ENCODE data around the gene SLC25A51.

DNA sequence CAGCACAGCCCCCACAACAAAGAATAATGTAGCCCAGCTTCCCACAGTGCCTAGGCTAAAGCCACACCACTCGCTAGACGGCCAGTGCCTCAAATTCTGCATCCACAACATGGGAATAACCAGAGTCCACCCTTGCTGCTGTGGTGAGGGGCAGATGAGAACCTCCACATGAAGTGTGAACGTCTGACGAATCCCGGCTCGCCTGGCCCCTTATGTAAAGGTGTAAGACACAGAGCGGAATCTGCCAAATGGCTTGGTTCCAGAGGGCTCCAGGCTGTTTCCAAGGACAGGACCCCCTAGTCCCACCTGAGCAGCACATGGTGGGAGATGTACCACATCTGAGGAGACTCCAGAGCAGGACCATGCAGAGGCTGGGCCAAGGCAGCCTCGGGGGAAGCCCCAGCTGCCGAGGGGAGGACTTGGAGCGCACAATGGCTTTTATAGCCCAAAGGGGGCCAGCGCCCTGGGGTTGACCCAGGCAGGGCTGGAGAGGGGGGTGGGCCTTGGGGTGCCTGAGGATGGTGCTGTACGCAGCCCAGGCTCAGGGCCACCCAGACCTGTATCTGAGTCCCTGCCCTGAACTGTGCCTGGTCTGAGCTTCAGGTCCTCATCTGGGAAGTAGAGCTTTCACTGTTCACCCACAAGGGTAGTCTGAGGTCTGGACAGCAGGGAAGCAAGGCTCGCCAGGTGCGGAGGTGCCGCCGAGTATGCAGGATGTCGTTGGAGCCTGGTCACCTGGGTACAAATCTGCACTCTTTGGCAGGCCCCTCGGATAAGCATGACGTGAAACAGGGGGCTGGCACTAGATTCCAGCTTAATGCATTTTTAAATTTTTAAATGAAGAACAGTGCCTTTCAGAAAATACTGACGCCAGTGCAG, 24.9 kb upstream of the SLC25A51 start:
- TF ChIP-seq, protein P1, sequence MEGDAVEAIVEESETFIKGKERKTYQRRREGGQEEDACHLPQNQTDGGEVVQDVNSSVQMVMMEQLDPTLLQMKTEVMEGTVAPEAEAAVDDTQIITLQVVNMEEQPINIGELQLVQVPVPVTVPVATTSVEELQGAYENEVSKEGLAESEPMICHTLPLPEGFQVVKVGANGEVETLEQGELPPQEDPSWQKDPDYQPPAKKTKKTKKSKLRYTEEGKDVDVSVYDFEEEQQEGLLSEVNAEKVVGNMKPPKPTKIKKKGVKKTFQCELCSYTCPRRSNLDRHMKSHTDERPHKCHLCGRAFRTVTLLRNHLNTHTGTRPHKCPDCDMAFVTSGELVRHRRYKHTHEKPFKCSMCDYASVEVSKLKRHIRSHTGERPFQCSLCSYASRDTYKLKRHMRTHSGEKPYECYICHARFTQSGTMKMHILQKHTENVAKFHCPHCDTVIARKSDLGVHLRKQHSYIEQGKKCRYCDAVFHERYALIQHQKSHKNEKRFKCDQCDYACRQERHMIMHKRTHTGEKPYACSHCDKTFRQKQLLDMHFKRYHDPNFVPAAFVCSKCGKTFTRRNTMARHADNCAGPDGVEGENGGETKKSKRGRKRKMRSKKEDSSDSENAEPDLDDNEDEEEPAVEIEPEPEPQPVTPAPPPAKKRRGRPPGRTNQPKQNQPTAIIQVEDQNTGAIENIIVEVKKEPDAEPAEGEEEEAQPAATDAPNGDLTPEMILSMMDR (IDR thresholded peaks at IDR 0.05) = no peak
- TF ChIP-seq REST (IDR thresholded peaks at IDR 0.05; ENCODE audit: insufficient read depth in 1 of 2, low read depth in 2 of 2, low read length in 1 of 2) (no peak), SIN3A (IDR thresholded peaks at IDR 0.05; ENCODE audit: borderline replicate concordance, insufficient read depth, low read depth, low read length) (no peak), POLR2AphosphoS5 (IDR thresholded peaks at IDR 0.05; ENCODE audit: low read depth, low read length) (no peak), TCF7L2 (IDR thresholded peaks at IDR 0.05; ENCODE audit: low read depth, low read length) (no peak)
